Uterus (tissue), 4 donors: ENCODE results near the gene ASAP2. TPM values are rescaled to one million over a fixed set of nuclear protein-coding genes. Genes with fewer than 3 reads are reported as not detected.

Experiments
- DNase-seq, 2 donors: peaks; one replicate each; pipeline ENCODE4 v3.0.0-alpha.2; 2019 to 2020
- H3K27ac ChIP-seq, 2 donors: fragments of 200-600 bp; sonication (generic); 1 replicate in 1 of 2; 2 replicates in 1 of 2; pipeline ENCODE4 v1.5.1; 2016 to 2018
- H3K27me3 ChIP-seq, 2 donors: fragments of 200-600 bp; sonication (generic); one replicate each; pipeline ENCODE4 v1.5.1; 2018 to 2019; ENCODE audit warnings: control low read depth in 1 of 2
- H3K36me3 ChIP-seq, 2 donors: fragments of 200-600 bp; sonication (generic); one replicate each; pipeline ENCODE4 v1.5.1; 2019; ENCODE audit warnings: control low read depth in 1 of 2
- H3K4me1 ChIP-seq, 2 donors: fragments of 200-600 bp; sonication (generic); one replicate each; pipeline ENCODE4 v1.5.1; 2018 to 2019; ENCODE audit warnings: control low read depth in 1 of 2
- H3K4me3 ChIP-seq, 2 donors: fragments of 200-600 bp; sonication (generic); 1 replicate in 1 of 2; 2 replicates in 1 of 2; pipeline ENCODE4 v1.5.1; 2018 to 2019; ENCODE audit warnings: mild to moderate bottlenecking in 1 of 2
- H3K9me3 ChIP-seq, 2 donors: fragments of 200-600 bp; sonication (generic); one replicate each; pipeline ENCODE4 v1.5.1; 2019; ENCODE audit warnings: control low read depth in 1 of 2
- POLR2A ChIP-seq, 2 donors: fragments of 450-650 bp; IDR thresholded peaks; one replicate each; pipeline ENCODE4 v1.6.1; 2016; ENCODE audit warnings: antibody characterized with exemption in 2 of 2, mild to moderate bottlenecking in 1 of 2, moderate library complexity in 1 of 2
- intact Hi-C: fragments of 100-400 bp; cut with DNase I; formaldehyde crosslinking; loops from one replicate; pipeline ENCODE4 v1.15.1; 2023; ENCODE audit warnings: low total_unique reads
- total RNA-seq, 4 donors: library from RNA; depleted of rRNA in 3 of 4; stranded (reverse); fragments of >200 nt in 3 of 4; gene quantifications; one replicate each; pipeline versions ENCODE4 v1.1.0 to v1.2.4, GENCODE V29; 2014 to 2023
- TF ChIP-seq, protein P1 (sequence below), 4 experiments: fragments of 200-600 bp in 2 of 4; fragments of 450-650 bp in 2 of 4; sonication (generic) in 2 of 4; IDR thresholded peaks; one replicate each; pipeline ENCODE4 v1.5.1; 2016 to 2019; ENCODE audit warnings: antibody characterized with exemption in 4 of 4, mild to moderate bottlenecking in 2 of 4, moderate library complexity in 1 of 4
- donor health status: DM: yes; HTN: yes; CAD: no.

The ASAP2 gene
- total RNA-seq, 4 donors from 2014 or later, result 24.3 to 55.5 (median 31.3) TPM

DNA sequence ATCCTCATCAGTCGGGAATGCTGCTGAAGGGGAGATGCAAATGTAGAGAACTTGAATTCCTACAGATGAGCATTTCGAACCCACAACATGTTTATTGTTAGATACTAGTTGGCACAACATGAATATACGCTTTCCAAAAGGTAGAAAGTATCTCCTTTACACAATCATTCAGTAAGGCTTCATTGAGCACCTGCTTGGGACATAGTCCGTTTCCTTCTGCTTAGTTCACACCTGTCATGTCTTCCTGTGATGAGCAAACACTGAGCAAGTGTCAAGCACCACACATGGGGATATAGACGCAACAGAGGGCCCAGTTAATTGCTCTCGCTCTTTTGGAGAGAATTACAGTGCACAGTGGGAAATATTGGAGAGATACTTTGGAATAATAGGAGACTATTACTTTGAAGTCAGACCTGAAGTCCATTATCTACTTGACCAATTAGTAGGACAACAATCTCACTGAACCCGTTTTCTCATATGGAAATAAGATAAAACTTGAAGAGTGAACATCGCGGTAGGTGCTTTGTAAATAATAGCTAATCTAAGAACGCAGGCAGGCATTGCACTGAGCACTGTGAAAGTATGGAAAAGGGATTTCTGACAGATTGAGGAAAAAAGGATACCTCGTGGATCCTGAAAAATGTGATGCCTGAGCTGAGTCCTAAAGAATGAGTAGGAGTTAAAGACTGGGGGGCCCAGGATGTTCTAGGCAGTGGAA is 218.0 kb downstream of the ASAP2 start:
- peak overlapping the region in 1 of 2 donors; percentile 90 for H3K27ac ChIP-seq
- peak overlapping the region; percentile 87 to 88 for H3K4me3 ChIP-seq
- no peaks in the 10 kb centered on the region for H3K36me3 ChIP-seq
- no peak for TF ChIP-seq POLR2A (IDR thresholded peaks at IDR 0.05)
- TF ChIP-seq, protein P1, sequence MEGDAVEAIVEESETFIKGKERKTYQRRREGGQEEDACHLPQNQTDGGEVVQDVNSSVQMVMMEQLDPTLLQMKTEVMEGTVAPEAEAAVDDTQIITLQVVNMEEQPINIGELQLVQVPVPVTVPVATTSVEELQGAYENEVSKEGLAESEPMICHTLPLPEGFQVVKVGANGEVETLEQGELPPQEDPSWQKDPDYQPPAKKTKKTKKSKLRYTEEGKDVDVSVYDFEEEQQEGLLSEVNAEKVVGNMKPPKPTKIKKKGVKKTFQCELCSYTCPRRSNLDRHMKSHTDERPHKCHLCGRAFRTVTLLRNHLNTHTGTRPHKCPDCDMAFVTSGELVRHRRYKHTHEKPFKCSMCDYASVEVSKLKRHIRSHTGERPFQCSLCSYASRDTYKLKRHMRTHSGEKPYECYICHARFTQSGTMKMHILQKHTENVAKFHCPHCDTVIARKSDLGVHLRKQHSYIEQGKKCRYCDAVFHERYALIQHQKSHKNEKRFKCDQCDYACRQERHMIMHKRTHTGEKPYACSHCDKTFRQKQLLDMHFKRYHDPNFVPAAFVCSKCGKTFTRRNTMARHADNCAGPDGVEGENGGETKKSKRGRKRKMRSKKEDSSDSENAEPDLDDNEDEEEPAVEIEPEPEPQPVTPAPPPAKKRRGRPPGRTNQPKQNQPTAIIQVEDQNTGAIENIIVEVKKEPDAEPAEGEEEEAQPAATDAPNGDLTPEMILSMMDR (IDR thresholded peaks at IDR 0.05), result no peak
- intact Hi-C loops, result no loop called here
- DNase-seq, result no peak
- H3K9me3 ChIP-seq, result no peaks in the 10 kb centered on the region
- H3K27me3 ChIP-seq, result no peaks in the 10 kb centered on the region
- H3K4me1 ChIP-seq, result no peaks in the 10 kb centered on the region

- no peak for DNase-seq
- intact Hi-C loops, result no loop called here
- H3K4me1 ChIP-seq, result no peaks in the 10 kb centered on the region
- H3K27me3 ChIP-seq, result no peaks in the 10 kb centered on the region
- no peak overlapping the region for H3K27ac ChIP-seq
- TF ChIP-seq POLR2A (IDR thresholded peaks at IDR 0.05), result no peak
- TF ChIP-seq, protein P1 (IDR thresholded peaks at IDR 0.05), result no peak
- H3K4me3 ChIP-seq, result no peak overlapping the region
- no peaks in the 10 kb centered on the region for H3K9me3 ChIP-seq
- no peaks in the 10 kb centered on the region for H3K36me3 ChIP-seq
These were observed 222.5 kb downstream of the ASAP2 start for GRCh38 chr2:9428965-9429577.

GRCh38 chr2:9430316-9431293 is 224.0 kb downstream of the ASAP2 start:
- no peaks in the 10 kb centered on the region for H3K9me3 ChIP-seq
- no peak overlapping the region for H3K4me3 ChIP-seq
- H3K4me1 ChIP-seq, result no peaks in the 10 kb centered on the region
- no peak overlapping the region for H3K27ac ChIP-seq
- no peaks in the 10 kb centered on the region for H3K27me3 ChIP-seq
- no peaks in the 10 kb centered on the region for H3K36me3 ChIP-seq
- intact Hi-C loops, result no loop called here
- TF ChIP-seq POLR2A (IDR thresholded peaks at IDR 0.05), result no peak
- TF ChIP-seq, protein P1 (IDR thresholded peaks at IDR 0.05), result no peak
- DNase-seq, result no peak

DNA sequence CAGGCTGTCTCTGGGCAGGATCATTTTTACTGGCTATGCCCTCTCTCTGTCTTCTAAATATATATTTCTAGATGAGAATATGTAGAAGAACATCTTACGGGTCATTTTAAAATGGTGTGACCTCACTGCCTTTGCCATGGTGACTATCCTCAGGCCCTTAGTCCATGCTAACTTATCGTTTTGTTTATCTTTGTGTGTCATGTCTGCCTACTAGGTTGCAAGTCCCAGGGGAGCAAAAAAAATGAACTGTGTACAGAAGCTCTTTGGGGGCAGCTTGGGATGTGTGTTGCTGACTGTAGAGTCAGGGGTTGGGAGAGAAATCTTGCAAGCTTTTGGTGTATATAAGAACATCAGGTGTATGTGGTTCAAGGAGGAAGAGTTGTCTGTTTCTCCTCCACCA is 227.9 kb downstream of the ASAP2 start:
- Histone ChIP-seq H3K27ac (no peak overlapping the region), H3K4me1 (no peaks in the 10 kb centered on the region), H3K4me3 (no peak overlapping the region), H3K36me3 (no peaks in the 10 kb centered on the region), H3K27me3 (no peaks in the 10 kb centered on the region), H3K9me3 (no peaks in the 10 kb centered on the region)
- intact Hi-C loops, result no loop called here
- DNase-seq, result no peak
- no peak for TF ChIP-seq POLR2A (IDR thresholded peaks at IDR 0.05)

DNA sequence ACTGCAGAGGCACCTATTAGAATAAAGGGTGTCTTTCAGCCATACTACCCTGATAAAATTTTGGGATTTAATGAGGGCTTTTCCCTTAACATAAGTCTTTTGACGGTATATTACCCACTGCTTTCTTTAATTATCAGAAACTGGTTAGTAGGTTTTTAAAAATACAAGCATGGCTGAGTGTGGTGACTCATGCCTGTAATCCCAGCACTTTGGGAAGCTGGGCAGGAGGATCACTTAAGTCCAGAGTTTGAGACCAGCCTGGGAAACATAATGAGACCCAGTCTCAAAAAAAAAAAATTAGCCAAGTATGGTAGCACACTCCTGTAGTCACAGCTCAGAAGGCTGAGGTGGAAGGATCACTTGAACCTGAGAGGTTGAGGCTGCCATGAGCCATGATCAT is 232.9 kb downstream of the ASAP2 start:
- no peaks in the 10 kb centered on the region for H3K9me3 ChIP-seq
- H3K36me3 ChIP-seq, result no peaks in the 10 kb centered on the region
- H3K4me1 ChIP-seq, result no peaks in the 10 kb centered on the region
- H3K27ac ChIP-seq, result no peak overlapping the region
- no peaks in the 10 kb centered on the region for H3K27me3 ChIP-seq
- intact Hi-C loops, result no loop called here
- no peak for TF ChIP-seq POLR2A (IDR thresholded peaks at IDR 0.05)
- TF ChIP-seq, protein P1 (IDR thresholded peaks at IDR 0.05), result no peak
- no peak overlapping the region for H3K4me3 ChIP-seq
- DNase-seq, result no peak
